Panc1 (cell line): ENCODE results near the gene PPP2R2B. TPM values are rescaled to one million over a fixed set of nuclear protein-coding genes. Genes with fewer than 3 reads are reported as not detected.

Experiments
- ATAC-seq: fragments of 200-7000 bp; cut with Tn5 transposase; 2 replicates; pipeline ENCODE4 v1.9.1; 2020; ENCODE audit warnings: mild to moderate bottlenecking, moderate library complexity
- BruUV-seq: library from RNA; stranded (reverse); fragments of 400-500 nt; replicated peaks from 2 replicates; lab custom pipeline; 2021; lab: Mats Ljungman, UMichigan
- CTCF ChIA-PET: fragments of 300-600 bp; sonication (Branson Sonifier 250); formaldehyde crosslinking; loops from one replicate; lab custom pipeline; 2022; ENCODE audit warnings: antibody characterized with exemption; lab: Charles Lee
- POLR2A ChIA-PET: fragments of 300-600 bp; sonication (Branson Sonifier 250); formaldehyde crosslinking; loops from one replicate; lab custom pipeline; 2022; ENCODE audit warnings: antibody characterized with exemption; lab: Charles Lee
- DNase-seq: peaks from one replicate; pipeline ENCODE4 v3.0.0-alpha.2; 2010; ENCODE audit warnings: low read depth, low spot score
- H3K27ac ChIP-seq: 2 replicates; pipeline ENCODE4 v1.5.1; 2011; ENCODE audit warnings: mild to moderate bottlenecking, low read length, inconsistent platforms
- H3K27me3 ChIP-seq: fragments of 200-500 bp; sonication (Bioruptor generic); 2 replicates; pipeline ENCODE4 v1.6.0; 2014; ENCODE audit warnings: low read length, inconsistent platforms; ENCODE audit not compliant: control insufficient read depth, insufficient read depth
- H3K36me3 ChIP-seq: fragments of 200-500 bp; sonication (Bioruptor generic); 2 replicates; pipeline ENCODE4 v1.5.1; 2014; ENCODE audit warnings: inconsistent platforms, mild to moderate bottlenecking, low read length, moderate library complexity; ENCODE audit not compliant: control insufficient read depth, insufficient read depth
- H3K4me1 ChIP-seq: 2 replicates; pipeline ENCODE4 v1.5.1; 2011; ENCODE audit warnings: inconsistent platforms, mild to moderate bottlenecking, low read length, moderate library complexity; ENCODE audit not compliant: control insufficient read depth, insufficient read depth
- H3K4me3 ChIP-seq, 2 experiments: 2 replicates each; pipeline ENCODE4 v1.5.1; 2011 to 2012; ENCODE audit warnings: low read depth in 2 of 2, low read length in 2 of 2, mild to moderate bottlenecking in 2 of 2, inconsistent platforms in 1 of 2, moderate library complexity in 1 of 2
- H3K9me3 ChIP-seq: fragments of 200-500 bp; sonication (Bioruptor generic); 2 replicates; pipeline ENCODE4 v1.5.1; 2014; ENCODE audit warnings: low read depth, mild to moderate bottlenecking, inconsistent platforms, low read length, moderate library complexity; ENCODE audit not compliant: control insufficient read depth, insufficient read depth
- CTCF ChIP-seq: fragments of 450-650 bp; IDR thresholded peaks from 2 replicates; pipeline ENCODE4 v1.5.1; 2017; ENCODE audit warnings: mild to moderate bottlenecking
- POLR2AphosphoS5 ChIP-seq: IDR thresholded peaks from 2 replicates; pipeline ENCODE4 v1.6.1; 2012; ENCODE audit warnings: mild to moderate bottlenecking, low read depth, low read length, moderate library complexity
- REST ChIP-seq, 2 experiments: IDR thresholded peaks; 2 replicates each; pipeline ENCODE4 v1.6.1; 2011 to 2012; ENCODE audit warnings: low read depth in 2 of 2, control low read depth in 1 of 2, low read length in 1 of 2, mild to moderate bottlenecking in 1 of 2, moderate library complexity in 1 of 2; ENCODE audit not compliant: insufficient read depth in 1 of 2
- SIN3A ChIP-seq: IDR thresholded peaks from 2 replicates; pipeline ENCODE4 v1.6.1; 2012; ENCODE audit warnings: low read depth, mild to moderate bottlenecking, low read length, moderate library complexity, borderline replicate concordance; ENCODE audit not compliant: insufficient read depth
- TCF7L2 ChIP-seq: IDR thresholded peaks from 2 replicates; pipeline ENCODE4 v1.6.1; 2011; ENCODE audit warnings: mild to moderate bottlenecking, low read depth, low read length, inconsistent platforms
- in situ Hi-C: cut with HindIII; loops from 2 replicates; pipeline ENCODE4 v1.10.0; 2016; ENCODE audit warnings: low sequenced_read_pairs, low pct_unique_long_range_greater_than_20kb
- intact Hi-C: fragments of 100-400 bp; cut with micrococcal nuclease; formaldehyde crosslinking; loops from one replicate; pipeline ENCODE4 v1.10.0; 2022; ENCODE audit not compliant: unreplicated experiment
- total RNA-seq: library from RNA; stranded (reverse); gene quantifications from one replicate; pipeline ENCODE4 v1.2.1, GENCODE V29; 2021; ENCODE audit not compliant: unreplicated experiment

PPP2R2B gene
- total RNA-seq, 1 experiment from 2014 or later: 8.8 TPM

- H3K4me1 ChIP-seq: no peaks in the 10 kb centered on the region
- ChIA-PET CTCF (no interaction called here), POLR2A (no interaction called here)
- H3K27ac ChIP-seq: no peak overlapping the region
- in situ Hi-C loops (no loop called here), intact Hi-C loops (no loop called here)
- H3K9me3 ChIP-seq: no peaks in the 10 kb centered on the region
- H3K4me3 ChIP-seq: no peak overlapping the region
- ATAC-seq (no peak), DNase-seq (no peak)
- H3K27me3 ChIP-seq: no peaks in the 10 kb centered on the region
- BruUV-seq: no TSS peak
- TF ChIP-seq CTCF (no peak), POLR2AphosphoS5 (no peak), SIN3A (no peak), TCF7L2 (no peak), REST (IDR thresholded peaks at IDR 0.05; ENCODE audit: insufficient read depth in 1 of 2, low read depth in 2 of 2, low read length in 1 of 2) (no peak)
- H3K36me3 ChIP-seq: no peaks in the 10 kb centered on the region
These were observed 89.7 kb downstream of the PPP2R2B start for GRCh38 chr5:146788898-146789297.

- Histone ChIP-seq H3K27ac (no peak overlapping the region), H3K4me3 (no peak overlapping the region), H3K9me3 (no peaks in the 10 kb centered on the region), H3K27me3 (no peaks in the 10 kb centered on the region), H3K36me3 (no peaks in the 10 kb centered on the region), H3K4me1 (no peaks in the 10 kb centered on the region)
- ChIA-PET CTCF (no interaction called here), POLR2A (no interaction called here)
- TF ChIP-seq REST (IDR thresholded peaks at IDR 0.05; ENCODE audit: insufficient read depth in 1 of 2, low read depth in 2 of 2, low read length in 1 of 2): no peak
- no peak for TF ChIP-seq POLR2AphosphoS5
- TF ChIP-seq CTCF: no peak
- TF ChIP-seq TCF7L2: no peak
- TF ChIP-seq SIN3A: no peak
- BruUV-seq: no TSS peak
- in situ Hi-C loops: no loop called here
- DNase-seq (no peak), ATAC-seq (no peak)
- intact Hi-C loops: no loop called here
These were observed 93.5 kb downstream of the PPP2R2B start for GRCh38 chr5:146785065-146785464.
